Cardiac fibroblast (primary cell): ENCODE measurements around the gene CTSF.

Experiments used
- DNase-seq, 2 donors: peaks; one replicate each; pipeline versions ENCODE4 v3.0.0 to v3.0.0-alpha.2; 2010; ENCODE audit warnings: low read depth in 2 of 2
- H3K4me3 ChIP-seq, 2 donors: replicated peaks in 1 of 2; 1 replicate in 1 of 2; 2 replicates in 1 of 2; pipeline ENCODE4 v1.5.1; 2011; ENCODE audit warnings: low read depth in 2 of 2, low read length in 2 of 2, mild to moderate bottlenecking in 2 of 2, moderate library complexity in 1 of 2
- CTCF ChIP-seq: IDR thresholded peaks from one replicate; pipeline ENCODE4 v1.5.1; 2011; ENCODE audit warnings: low read depth, mild to moderate bottlenecking, low read length, inconsistent platforms

CTSF gene

GRCh38 chr11:66559142-66559865, 9.1 kb downstream of the CTSF start:
- DNase-seq, result peak in 1 of 2 donors; percentile 28
- H3K4me3 ChIP-seq, result no peak overlapping the region
- TF ChIP-seq CTCF, result no peak

GRCh38 chr11:66557733-66558326, 10.6 kb downstream of the CTSF start:
- no peak for DNase-seq
- TF ChIP-seq CTCF, result no peak
- no peak overlapping the region for H3K4me3 ChIP-seq

GRCh38 chr11:66556086-66556485, 12.3 kb downstream of the CTSF start:
- no peak for DNase-seq
- TF ChIP-seq CTCF, result no peak

GRCh38 chr11:66555416-66555815, 13.0 kb downstream of the CTSF start:
- no peak for TF ChIP-seq CTCF
- H3K4me3 ChIP-seq, result no peak overlapping the region
- DNase-seq, result no peak

More at GRCh38 chr11:66556086-66556485, 12.3 kb downstream of the CTSF start:
- no peak overlapping the region for H3K4me3 ChIP-seq

- no peak for TF ChIP-seq CTCF
- no peak for DNase-seq
Observed at GRCh38 chr11:66554602-66555001, 13.8 kb downstream of the CTSF start.

GRCh38 chr11:66550887-66551286, 17.5 kb downstream of the CTSF start:
- TF ChIP-seq CTCF, result no peak
- no peak for DNase-seq
- H3K4me3 ChIP-seq, result no peak overlapping the region

More at GRCh38 chr11:66554602-66555001, 13.8 kb downstream of the CTSF start:
- H3K4me3 ChIP-seq, result no peak overlapping the region
